ENCODE data around the gene DCAF17. TPM values are rescaled to one million over a fixed set of nuclear protein-coding genes. Genes with fewer than 3 reads are reported as not detected.

Gene DCAF17
- total and polyA plus RNA-seq, 2 of the 13 experiments (the other 11 are each of a cell fraction or from before 2014, with no cell fraction given) = 13.7 to 30.0 TPM

- TF ChIP-seq ISL2 (CRISPR knock-in tag; IDR thresholded peaks at IDR 0.05) = no peak
- TF ChIP-seq MIER3 (CRISPR knock-in tag; IDR thresholded peaks at IDR 0.05; ENCODE audit: borderline replicate concordance) = 0 out of 2 replicates have a peak, but pooled peaks have one; percentile 73
- TF ChIP-seq KMT2A (CRISPR knock-in tag; IDR thresholded peaks at IDR 0.05) = peak; percentile 59; the same call in 1 of the 2 replicates
- TF ChIP-seq FOXP4 (CRISPR knock-in tag; IDR thresholded peaks at IDR 0.05) = no peak
- TF ChIP-seq KLF16 (CRISPR knock-in tag; IDR thresholded peaks at IDR 0.05) = peak in 1 of 2 experiments; percentile 58; a peak in 1 of 4 replicates
- TF ChIP-seq ZFP90 (CRISPR knock-in tag; IDR thresholded peaks at IDR 0.05; ENCODE audit: borderline replicate concordance) = no peak
- no peak for TF ChIP-seq ATAD3A (CRISPR knock-in tag; IDR thresholded peaks at IDR 0.05)
- TF ChIP-seq DMTF1 (CRISPR knock-in tag; IDR thresholded peaks at IDR 0.05) = no peak
- TF ChIP-seq ZNF792 (CRISPR knock-in tag; IDR thresholded peaks at IDR 0.05) = 0 out of 2 replicates have a peak, but pooled peaks have one; percentile 26
- TF ChIP-seq SMAD3 (CRISPR knock-in tag; IDR thresholded peaks at IDR 0.05) = 0 out of 2 replicates have a peak, but pooled peaks have one; percentile 31
- peak; percentile 88 for TF ChIP-seq ZMYM4 (CRISPR knock-in tag; IDR thresholded peaks at IDR 0.05)
- TF ChIP-seq HIC2 (CRISPR knock-in tag; IDR thresholded peaks at IDR 0.05; ENCODE audit: low read depth) = no peak
- peak; percentile 97 for TF ChIP-seq ZXDC (CRISPR knock-in tag; IDR thresholded peaks at IDR 0.05)
- TF ChIP-seq HNF4G (IDR thresholded peaks at IDR 0.05; ENCODE audit: borderline replicate concordance, low read depth, low read length) = no peak
- no peak for TF ChIP-seq HNF4G (CRISPR knock-in tag; IDR thresholded peaks at IDR 0.05; ENCODE audit: borderline replicate concordance, low read depth)
- no peak for TF ChIP-seq ZNF780A (CRISPR knock-in tag; IDR thresholded peaks at IDR 0.05)
- TF ChIP-seq ZNF510 (CRISPR knock-in tag; IDR thresholded peaks at IDR 0.05; ENCODE audit: low read depth) = no peak
- TF ChIP-seq ONECUT2 (CRISPR knock-in tag; IDR thresholded peaks at IDR 0.05) = no peak
- TF ChIP-seq ELF3 (CRISPR knock-in tag; IDR thresholded peaks at IDR 0.05) = peak; percentile 55; the same call in 1 of the 2 replicates
- TF ChIP-seq NR2F1 (CRISPR knock-in tag; IDR thresholded peaks at IDR 0.05) = no peak
Measured at GRCh38 chr2:171416009-171416926, 17.8 kb upstream of the DCAF17 start (continued).
